Stimulated activated CD4-positive, alpha-beta T cell treated with anti-CD3 and anti-CD28 coated beads, Interleukin-12 subunit alpha, Interleukin-12 subunit beta, amount 100 ng/mL, for 4 hours (primary cell): ENCODE results near the gene DNAJC13.
"Not testable (repeated sequence)": the region's sequence is repeated elsewhere in the genome, so short reads cannot be mapped to it uniquely, and the experiment has no call there.

ENCODE experiments used
- DNase-seq: peaks from one replicate; pipeline ENCODE4 v3.0.0-alpha.2; 2020

The DNAJC13 gene

GRCh38 chr3:132416807-132417694 lies at the start of gene DNAJC13:
Gene DNAJC13 (plus strand): TSS chr3:132417502. CDS start chr3:132434551, 17,049 bp downstream.
- peak; percentile 84 for DNase-seq

GRCh38 chr3:132368515-132368914 lies 48.8 kb upstream of the DNAJC13 start:
- no peak for DNase-seq

- DNase-seq: no peak
Observed at GRCh38 chr3:132368962-132369361, 48.3 kb upstream of the DNAJC13 start.

- DNase-seq: not testable (repeated sequence)
Observed at GRCh38 chr3:132376945-132377354, 40.4 kb upstream of the DNAJC13 start.

GRCh38 chr3:132378048-132378762 lies 39.1 kb upstream of the DNAJC13 start:
- DNase-seq: no peak

GRCh38 chr3:132378846-132379245 lies 38.5 kb upstream of the DNAJC13 start:
- DNase-seq: no peak

- no peak for DNase-seq
Observed at GRCh38 chr3:132380920-132381319, 36.4 kb upstream of the DNAJC13 start.

GRCh38 chr3:132381348-132381944 lies 35.9 kb upstream of the DNAJC13 start:
- no peak for DNase-seq

- DNase-seq: no peak
Observed at GRCh38 chr3:132382267-132382666, 35.0 kb upstream of the DNAJC13 start.

- no peak for DNase-seq
Observed at GRCh38 chr3:132382688-132383194, 34.6 kb upstream of the DNAJC13 start.

- DNase-seq: no peak
Observed at GRCh38 chr3:132386259-132386658, 31.0 kb upstream of the DNAJC13 start.

- DNase-seq: not testable (repeated sequence)
Observed at GRCh38 chr3:132392675-132393074, 24.6 kb upstream of the DNAJC13 start.

- no peak for DNase-seq
Observed at GRCh38 chr3:132394320-132394719, 23.0 kb upstream of the DNAJC13 start.

GRCh38 chr3:132395126-132395525 lies 22.2 kb upstream of the DNAJC13 start:
- DNase-seq: no peak

- DNase-seq: no peak
Observed at GRCh38 chr3:132396255-132396654, 21.0 kb upstream of the DNAJC13 start.

GRCh38 chr3:132396776-132397175 lies 20.5 kb upstream of the DNAJC13 start:
- DNase-seq: not testable (repeated sequence)

- no peak for DNase-seq
Observed at GRCh38 chr3:132399054-132399929, 18.0 kb upstream of the DNAJC13 start.

GRCh38 chr3:132401255-132401654 lies 16.0 kb upstream of the DNAJC13 start:
- no peak for DNase-seq

GRCh38 chr3:132404276-132404675 lies 13.0 kb upstream of the DNAJC13 start:
- no peak for DNase-seq

- DNase-seq: no peak
Observed at GRCh38 chr3:132405188-132405587, 12.1 kb upstream of the DNAJC13 start.

GRCh38 chr3:132405609-132406299 lies 11.5 kb upstream of the DNAJC13 start:
- no peak for DNase-seq

GRCh38 chr3:132406587-132406986 lies 10.7 kb upstream of the DNAJC13 start:
- no peak for DNase-seq
